Midbrain (tissue), 1 donor: ENCODE measurements around the gene SNTA1.
"Not testable (repeated sequence)": the region's sequence is repeated elsewhere in the genome, so short reads cannot be mapped to it uniquely, and the experiment has no call there.

Experiments
- DNase-seq: peaks from one replicate; lab custom pipeline; 2025; lab: John Stamatoyannopoulos, UW

The SNTA1 gene

GRCh38 chr20:33465481-33466302 lies 22.1 kb upstream of the SNTA1 start:
- DNase-seq = peak; percentile 81

- not testable (repeated sequence) for DNase-seq
Observed at GRCh38 chr20:33464759-33465158, 21.2 kb upstream of the SNTA1 start.

GRCh38 chr20:33463332-33464101 lies 20.0 kb upstream of the SNTA1 start:
- peak; percentile 18 for DNase-seq

- no peak for DNase-seq
Observed at GRCh38 chr20:33460711-33461110, 17.1 kb upstream of the SNTA1 start.

GRCh38 chr20:33459599-33459998 lies 16.0 kb upstream of the SNTA1 start:
- DNase-seq = no peak

- DNase-seq = peak; percentile 74
Observed at GRCh38 chr20:33456916-33457642, 13.5 kb upstream of the SNTA1 start.

- no peak for DNase-seq
Observed at GRCh38 chr20:33450867-33451266, 7.3 kb upstream of the SNTA1 start.

- DNase-seq = no peak
Observed at GRCh38 chr20:33445881-33446625, 2.5 kb upstream of the SNTA1 start.

- DNase-seq = no peak
Observed at GRCh38 chr20:33444797-33445560, 1.4 kb upstream of the SNTA1 start.

- DNase-seq = no peak
Observed at GRCh38 chr20:33443006-33443511, 504 bp downstream of the SNTA1 start.

- DNase-seq = no peak
Observed at GRCh38 chr20:33442136-33443005, 1.2 kb downstream of the SNTA1 start.

- peak; percentile 4 for DNase-seq
Observed at GRCh38 chr20:33441142-33441955, 2.2 kb downstream of the SNTA1 start.

GRCh38 chr20:33440562-33440961 lies 3.0 kb downstream of the SNTA1 start:
- not testable (repeated sequence) for DNase-seq

- DNase-seq = no peak
Observed at GRCh38 chr20:33438481-33438880, 5.1 kb downstream of the SNTA1 start.

- DNase-seq = peak; percentile 67
Observed at GRCh38 chr20:33437141-33437911, 6.2 kb downstream of the SNTA1 start.

- no peak for DNase-seq
Observed at GRCh38 chr20:33434434-33434833, 9.1 kb downstream of the SNTA1 start.

GRCh38 chr20:33433465-33434234 lies 9.9 kb downstream of the SNTA1 start:
- peak; percentile 44 for DNase-seq
